Activated CD4-positive, CD25-positive, alpha-beta regulatory T cell (primary cell): ENCODE measurements around the gene ST8SIA6.
"Not testable (repeated sequence)": the region's sequence is repeated elsewhere in the genome, so short reads cannot be mapped to it uniquely, and the experiment has no call there.

Experiments used
- DNase-seq, 4 experiments: peaks; one replicate each; lab custom pipeline; 2025; lab: John Stamatoyannopoulos, UW

Gene ST8SIA6

GRCh38 chr10:17456032-17456548, 1.7 kb upstream of the ST8SIA6 start:
- no peak for DNase-seq

GRCh38 chr10:17455015-17455520, 673 bp upstream of the ST8SIA6 start:
- no peak for DNase-seq

- peak in 2 of 4 experiments; percentile 17 for DNase-seq
These were observed 863 bp downstream of the ST8SIA6 start for GRCh38 chr10:17453373-17454091.

- no peak for DNase-seq
These were observed 1.4 kb downstream of the ST8SIA6 start for GRCh38 chr10:17453035-17453372.

GRCh38 chr10:17452060-17452841, 2.1 kb downstream of the ST8SIA6 start:
- DNase-seq, result no peak

GRCh38 chr10:17450024-17450423, 4.4 kb downstream of the ST8SIA6 start:
- DNase-seq, result no peak

- no peak for DNase-seq
These were observed 8.9 kb downstream of the ST8SIA6 start for GRCh38 chr10:17445400-17445998.

GRCh38 chr10:17444388-17444714, 10.0 kb downstream of the ST8SIA6 start:
- DNase-seq, result no peak

- no peak for DNase-seq
These were observed 10.5 kb downstream of the ST8SIA6 start for GRCh38 chr10:17443707-17444387.

GRCh38 chr10:17438583-17438982, 15.8 kb downstream of the ST8SIA6 start:
- no peak for DNase-seq

- not testable (repeated sequence) for DNase-seq
These were observed 17.8 kb downstream of the ST8SIA6 start for GRCh38 chr10:17436578-17436977.

GRCh38 chr10:17435953-17436352, 18.4 kb downstream of the ST8SIA6 start:
- DNase-seq, result no peak

GRCh38 chr10:17435187-17435586, 19.2 kb downstream of the ST8SIA6 start:
- DNase-seq, result no peak

GRCh38 chr10:17432723-17433122, 21.7 kb downstream of the ST8SIA6 start:
- no peak for DNase-seq

- DNase-seq, result no peak
These were observed 22.5 kb downstream of the ST8SIA6 start for GRCh38 chr10:17431871-17432311.

GRCh38 chr10:17430647-17431355, 23.6 kb downstream of the ST8SIA6 start:
- peak; percentile 7 to 37 (median 21) for DNase-seq

- DNase-seq, result no peak
These were observed 24.9 kb downstream of the ST8SIA6 start for GRCh38 chr10:17429490-17429889.

- DNase-seq, result peak; percentile 15 to 59 (median 32)
These were observed 25.9 kb downstream of the ST8SIA6 start for GRCh38 chr10:17428351-17429097.

GRCh38 chr10:17427666-17428350, 26.6 kb downstream of the ST8SIA6 start:
- no peak for DNase-seq

GRCh38 chr10:17427201-17427600, 27.2 kb downstream of the ST8SIA6 start:
- DNase-seq, result no peak
